ENCODE measurements around the gene APBB2. TPM values are rescaled to one million over a fixed set of nuclear protein-coding genes. Genes with fewer than 3 reads are reported as not detected.

The APBB2 gene
- total RNA-seq, 3 donors from 2014 or later (not counting 1 experiment from before 2014, with no cell fraction given) = 0.38 to 0.48 TPM; not detected in 1

GRCh38 chr4:41122775-41123174, 91.6 kb downstream of the APBB2 start:
- Histone ChIP-seq H3K27me3 (ENCODE audit: control insufficient read depth, insufficient read depth, low read length) (no peaks in the 10 kb centered on the region), H3K36me3 (ENCODE audit: control insufficient read depth, insufficient read depth, low read length) (no peaks in the 10 kb centered on the region), H3K9me3 (ENCODE audit: control insufficient read depth, insufficient read depth, low read length) (no peaks in the 10 kb centered on the region), H3K4me3 (ENCODE audit: low read length) (no peak overlapping the region), H3K27ac (ENCODE audit: low read length) (no peak overlapping the region), H3K4me1 (ENCODE audit: control insufficient read depth, insufficient read depth, low read length) (no peaks in the 10 kb centered on the region)
- 92% methylated on average over 7 of the region's 7 CpGs for WGBS (ENCODE audit: insufficient coverage)
- no peaks in the 10 kb centered on the region for H3K9me3 Mint-ChIP-seq
- DNase-seq = no peak
- no peak overlapping the region for H3K27ac Mint-ChIP-seq
- no peaks in the 10 kb centered on the region for H3K4me1 Mint-ChIP-seq
- H3K4me3 Mint-ChIP-seq = no peak overlapping the region
- intact Hi-C loops (cut with micrococcal nuclease) = no loop called here
- no peaks in the 10 kb centered on the region for H3K27me3 Mint-ChIP-seq (ENCODE audit: low read depth in 2 of 2)
- no peak for TF ChIP-seq CTCF (IDR thresholded peaks at IDR 0.05)
- no peak for ATAC-seq
- H3K36me3 Mint-ChIP-seq = no peaks in the 10 kb centered on the region

GRCh38 chr4:41122309-41122708, 92.0 kb downstream of the APBB2 start:
- H3K4me3 ChIP-seq (ENCODE audit: low read length) = no peak overlapping the region
- H3K9me3 Mint-ChIP-seq = no peaks in the 10 kb centered on the region
- intact Hi-C loops (cut with micrococcal nuclease) = no loop called here
- H3K4me1 ChIP-seq (ENCODE audit: control insufficient read depth, insufficient read depth, low read length) = no peaks in the 10 kb centered on the region
- no peak overlapping the region for H3K27ac ChIP-seq (ENCODE audit: low read length)
- no peak overlapping the region for H3K4me3 Mint-ChIP-seq
- no peaks in the 10 kb centered on the region for H3K4me1 Mint-ChIP-seq
- H3K36me3 ChIP-seq (ENCODE audit: control insufficient read depth, insufficient read depth, low read length) = no peaks in the 10 kb centered on the region
- DNase-seq (no peak), ATAC-seq (no peak)
- no peaks in the 10 kb centered on the region for H3K27me3 Mint-ChIP-seq (ENCODE audit: low read depth in 2 of 2)
- H3K36me3 Mint-ChIP-seq = no peaks in the 10 kb centered on the region
- no peak overlapping the region for H3K27ac Mint-ChIP-seq
- no peak for TF ChIP-seq CTCF (IDR thresholded peaks at IDR 0.05)
- H3K27me3 ChIP-seq (ENCODE audit: control insufficient read depth, insufficient read depth, low read length) = no peaks in the 10 kb centered on the region
- no peaks in the 10 kb centered on the region for H3K9me3 ChIP-seq (ENCODE audit: control insufficient read depth, insufficient read depth, low read length)

- H3K4me3 ChIP-seq (ENCODE audit: low read length) = no peak overlapping the region
- no peaks in the 10 kb centered on the region for H3K4me1 Mint-ChIP-seq
- H3K27ac Mint-ChIP-seq = no peak overlapping the region
- no peaks in the 10 kb centered on the region for H3K36me3 Mint-ChIP-seq
- no peak overlapping the region for H3K27ac ChIP-seq (ENCODE audit: low read length)
- no peaks in the 10 kb centered on the region for H3K27me3 Mint-ChIP-seq (ENCODE audit: low read depth in 2 of 2)
- no peaks in the 10 kb centered on the region for H3K9me3 Mint-ChIP-seq
- TF ChIP-seq CTCF (IDR thresholded peaks at IDR 0.05) = no peak
- H3K27me3 ChIP-seq (ENCODE audit: control insufficient read depth, insufficient read depth, low read length) = no peaks in the 10 kb centered on the region
- H3K9me3 ChIP-seq (ENCODE audit: control insufficient read depth, insufficient read depth, low read length) = no peaks in the 10 kb centered on the region
- WGBS (ENCODE audit: insufficient coverage) = 96% methylated on average over 2 of the region's 2 CpGs
- no peak for ATAC-seq
- no peaks in the 10 kb centered on the region for H3K4me1 ChIP-seq (ENCODE audit: control insufficient read depth, insufficient read depth, low read length)
- intact Hi-C loops (cut with micrococcal nuclease) = no loop called here
- H3K4me3 Mint-ChIP-seq = no peak overlapping the region
- H3K36me3 ChIP-seq (ENCODE audit: control insufficient read depth, insufficient read depth, low read length) = no peaks in the 10 kb centered on the region
- no peak for DNase-seq
Observed at GRCh38 chr4:41121906-41122305, 92.4 kb downstream of the APBB2 start.

Data from natural killer cell (primary cell).